GM23338 (cell line): ENCODE measurements around the gene CACHD1. TPM values are rescaled to one million over a fixed set of nuclear protein-coding genes. Genes with fewer than 3 reads are reported as not detected.
"Not testable (repeated sequence)": the region's sequence is repeated elsewhere in the genome, so short reads cannot be mapped to it uniquely, and the experiment has no call there.

Experiments used
- ATAC-seq: fragments of 200-7000 bp; cut with Tn5 transposase; 3 replicates; pipeline ENCODE4 v1.9.1; 2020
- DNase-seq: peaks from one replicate; pipeline ENCODE4 v3.0.0-alpha.2; 2015; ENCODE audit warnings: low spot score
- H2AFZ ChIP-seq: fragments of 200-600 bp; sonication (generic); 2 replicates; pipeline ENCODE4 v1.8.0; 2016; ENCODE audit warnings: antibody characterized with exemption, mild to moderate bottlenecking, moderate library complexity
- H3F3A ChIP-seq: fragments of 200-600 bp; sonication (generic); replicated peaks from 2 replicates; pipeline ENCODE4 v1.8.0; 2017; ENCODE audit warnings: antibody characterized with exemption, mixed run types, low read depth
- H3K27ac ChIP-seq: fragments of 200-600 bp; sonication (generic); 2 replicates; pipeline ENCODE4 v1.6.1; 2016; ENCODE audit warnings: low read depth
- H3K27me3 ChIP-seq: fragments of 200-600 bp; sonication (generic); 2 replicates; pipeline ENCODE4 v1.8.0; 2016; ENCODE audit warnings: mild to moderate bottlenecking, mixed run types, moderate library complexity; ENCODE audit not compliant: insufficient read depth
- H3K36me3 ChIP-seq: fragments of 200-600 bp; sonication (generic); 2 replicates; pipeline ENCODE4 v1.8.0; 2016; ENCODE audit warnings: mild to moderate bottlenecking; ENCODE audit not compliant: insufficient read depth
- H3K4me1 ChIP-seq: fragments of 200-600 bp; sonication (generic); 2 replicates; pipeline ENCODE4 v1.8.0; 2016; ENCODE audit warnings: mild to moderate bottlenecking, moderate library complexity; ENCODE audit not compliant: insufficient read depth
- H3K4me2 ChIP-seq: fragments of 200-600 bp; sonication (generic); 2 replicates; pipeline ENCODE4 v1.7.1; 2017; ENCODE audit warnings: mixed run types
- H3K4me3 ChIP-seq: fragments of 200-600 bp; sonication (generic); 2 replicates; pipeline ENCODE4 v1.6.1; 2016; ENCODE audit warnings: mixed run types
- H3K79me2 ChIP-seq: fragments of 200-600 bp; sonication (generic); replicated peaks from 2 replicates; pipeline ENCODE4 v1.8.0; 2017; ENCODE audit warnings: mild to moderate bottlenecking; ENCODE audit not compliant: insufficient read depth
- H3K9me2 ChIP-seq: fragments of 200-600 bp; sonication (generic); 2 replicates; pipeline ENCODE4 v1.8.0; 2017; ENCODE audit not compliant: insufficient read depth
- H4K20me1 ChIP-seq: fragments of 200-600 bp; sonication (generic); replicated peaks from 2 replicates; pipeline ENCODE4 v1.8.0; 2017; ENCODE audit warnings: mild to moderate bottlenecking; ENCODE audit not compliant: insufficient read depth
- H3K27ac Mint-ChIP-seq: 2 replicates; pipeline ENCODE4 v1.8.0; 2020; ENCODE audit warnings: inconsistent platforms, mild to moderate bottlenecking, moderate library complexity, mixed read lengths
- H3K27me3 Mint-ChIP-seq: 3 replicates; pipeline ENCODE4 v1.8.0; 2022; ENCODE audit warnings: low read depth, mild to moderate bottlenecking, moderate library complexity, mixed read lengths, inconsistent platforms; ENCODE audit not compliant: insufficient read depth, poor library complexity
- H3K36me3 Mint-ChIP-seq: 3 replicates; pipeline ENCODE4 v1.8.0; 2021; ENCODE audit warnings: low read depth, mild to moderate bottlenecking, inconsistent platforms, moderate library complexity, mixed read lengths
- H3K4me1 Mint-ChIP-seq: 3 replicates; pipeline ENCODE4 v1.8.0; 2020; ENCODE audit warnings: mild to moderate bottlenecking, inconsistent platforms, mixed read lengths
- H3K4me3 Mint-ChIP-seq: 3 replicates; pipeline ENCODE4 v1.8.0; 2021; ENCODE audit warnings: moderate library complexity, mild to moderate bottlenecking, inconsistent platforms, mixed read lengths
- H3K9me3 Mint-ChIP-seq: 3 replicates; pipeline ENCODE4 v1.8.0; 2020; ENCODE audit warnings: moderate library complexity, mild to moderate bottlenecking, inconsistent platforms, mixed read lengths
- microRNA-seq: library from miRNA; unstranded; fragments of <30 nt; microRNA quantifications from one replicate; pipeline ENCODE4, GENCODE V29; 2017
- polyA plus RNA-seq: library from polyadenylated mRNA; unstranded; fragments of >200 nt; fragmentation: Nextera tagmentation; extraction: Ambion mirVana; gene quantifications from 2 replicates; pipeline ENCODE4 v1.2.1, GENCODE V29; 2016
- small RNA-seq: library from RNA; depleted of rRNA; stranded (forward); fragments of <200 nt; gene quantifications from one replicate; pipeline ENCODE3, GENCODE V24; 2014; ENCODE audit warnings: low replicate concordance
- total RNA-seq: library from RNA; depleted of rRNA; stranded (reverse); fragments of >200 nt; shearing (Covaris generic); gene quantifications from 2 replicates; pipeline ENCODE4 v1.2.3, GENCODE V29; 2014

Gene CACHD1
- total and polyA plus RNA-seq, 2 experiments from 2014 or later = 12.6 to 43.7 TPM

GRCh38 chr1:64740687-64741086, 270.8 kb downstream of the CACHD1 start:
- H3F3A ChIP-seq, H3K4me1 ChIP-seq, H3K27me3 ChIP-seq, H3K9me3 Mint-ChIP-seq, H3K36me3 ChIP-seq, H3K79me2 ChIP-seq, H2AFZ ChIP-seq, H3K4me2 ChIP-seq, H4K20me1 ChIP-seq, H3K27me3 Mint-ChIP-seq, DNase-seq, H3K9me2 ChIP-seq, H3K27ac Mint-ChIP-seq, ATAC-seq, H3K4me3 ChIP-seq, H3K27ac ChIP-seq, H3K36me3 Mint-ChIP-seq, H3K4me3 Mint-ChIP-seq: not testable (repeated sequence)
- H3K4me1 Mint-ChIP-seq = peaks cover 11% of the 10 kb centered on the region

Small RNA genes within 50 kb of the gene (microRNA-seq; reads per million reads assigned to microRNA genes)
- gene MIR4794 = not detected

Small RNA genes within 50 kb of the gene (small RNA-seq; reads per million reads assigned to genes)
- 0.07 reads per million for gene MIR4794
